ENCODE results near the gene PITPNC1. TPM values are rescaled to one million over a fixed set of nuclear protein-coding genes. Genes with fewer than 3 reads are reported as not detected.
"Not testable (repeated sequence)": the region's sequence is repeated elsewhere in the genome, so short reads cannot be mapped to it uniquely, and the experiment has no call there.

PITPNC1 gene
- total RNA-seq, 4 donors from 2014 or later: 1.9 to 12.4 (median 5.2) TPM

DNA sequence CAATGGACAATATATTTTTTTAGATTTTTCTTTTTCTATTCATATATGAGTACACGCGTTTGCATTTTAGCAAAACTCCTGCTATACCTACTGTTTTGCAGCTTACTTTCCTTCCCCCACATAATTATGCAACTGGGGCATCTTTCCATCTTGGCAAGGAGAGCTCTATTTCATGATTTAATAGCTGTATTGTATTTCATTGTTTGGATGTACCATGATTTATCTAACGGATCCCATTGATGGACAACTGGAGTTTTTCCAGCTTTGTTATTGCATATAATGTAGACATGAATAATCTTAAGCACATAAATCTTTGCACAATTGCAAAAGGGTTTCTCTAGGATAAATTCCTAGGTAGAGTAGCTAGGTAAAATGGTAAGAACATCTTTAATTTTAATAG is 133.9 kb downstream of the PITPNC1 start:
- no peak overlapping the region for H3K27ac ChIP-seq
- no peak overlapping the region for H3K4me3 ChIP-seq
- no peaks in the 10 kb centered on the region for H3K9me3 ChIP-seq
- H3K27me3 ChIP-seq: no peaks in the 10 kb centered on the region
- TF ChIP-seq, protein P1, sequence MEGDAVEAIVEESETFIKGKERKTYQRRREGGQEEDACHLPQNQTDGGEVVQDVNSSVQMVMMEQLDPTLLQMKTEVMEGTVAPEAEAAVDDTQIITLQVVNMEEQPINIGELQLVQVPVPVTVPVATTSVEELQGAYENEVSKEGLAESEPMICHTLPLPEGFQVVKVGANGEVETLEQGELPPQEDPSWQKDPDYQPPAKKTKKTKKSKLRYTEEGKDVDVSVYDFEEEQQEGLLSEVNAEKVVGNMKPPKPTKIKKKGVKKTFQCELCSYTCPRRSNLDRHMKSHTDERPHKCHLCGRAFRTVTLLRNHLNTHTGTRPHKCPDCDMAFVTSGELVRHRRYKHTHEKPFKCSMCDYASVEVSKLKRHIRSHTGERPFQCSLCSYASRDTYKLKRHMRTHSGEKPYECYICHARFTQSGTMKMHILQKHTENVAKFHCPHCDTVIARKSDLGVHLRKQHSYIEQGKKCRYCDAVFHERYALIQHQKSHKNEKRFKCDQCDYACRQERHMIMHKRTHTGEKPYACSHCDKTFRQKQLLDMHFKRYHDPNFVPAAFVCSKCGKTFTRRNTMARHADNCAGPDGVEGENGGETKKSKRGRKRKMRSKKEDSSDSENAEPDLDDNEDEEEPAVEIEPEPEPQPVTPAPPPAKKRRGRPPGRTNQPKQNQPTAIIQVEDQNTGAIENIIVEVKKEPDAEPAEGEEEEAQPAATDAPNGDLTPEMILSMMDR (IDR thresholded peaks at IDR 0.05): no peak
- TF ChIP-seq POLR2A (IDR thresholded peaks at IDR 0.05): no peak
- H3K36me3 ChIP-seq: no peaks in the 10 kb centered on the region
- no peak for DNase-seq
- H3K4me1 ChIP-seq: no peaks in the 10 kb centered on the region

DNA sequence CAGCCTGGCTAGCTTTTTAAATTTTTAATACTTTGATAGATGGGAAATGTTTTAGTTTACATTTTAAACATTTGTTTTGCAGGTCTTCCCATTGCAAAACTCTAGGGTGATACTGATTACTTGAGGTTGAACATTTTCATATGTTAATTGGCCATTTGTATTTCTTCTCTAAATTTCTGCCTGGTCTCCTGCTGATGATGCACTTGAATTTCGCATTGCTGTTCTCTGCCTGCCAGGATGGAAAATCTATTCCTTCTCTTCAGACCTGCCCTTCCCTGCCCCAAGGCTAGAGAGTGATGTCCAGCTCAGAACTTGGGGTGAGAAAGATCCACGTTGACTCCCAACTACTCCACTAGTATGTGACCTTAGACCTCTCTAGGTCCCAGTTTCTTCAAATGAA is 134.7 kb downstream of the PITPNC1 start:
- TF ChIP-seq, protein P1 (IDR thresholded peaks at IDR 0.05): no peak
- TF ChIP-seq POLR2A (IDR thresholded peaks at IDR 0.05): no peak
- DNase-seq: peak in 1 of 3 donors; percentile 15

DNA sequence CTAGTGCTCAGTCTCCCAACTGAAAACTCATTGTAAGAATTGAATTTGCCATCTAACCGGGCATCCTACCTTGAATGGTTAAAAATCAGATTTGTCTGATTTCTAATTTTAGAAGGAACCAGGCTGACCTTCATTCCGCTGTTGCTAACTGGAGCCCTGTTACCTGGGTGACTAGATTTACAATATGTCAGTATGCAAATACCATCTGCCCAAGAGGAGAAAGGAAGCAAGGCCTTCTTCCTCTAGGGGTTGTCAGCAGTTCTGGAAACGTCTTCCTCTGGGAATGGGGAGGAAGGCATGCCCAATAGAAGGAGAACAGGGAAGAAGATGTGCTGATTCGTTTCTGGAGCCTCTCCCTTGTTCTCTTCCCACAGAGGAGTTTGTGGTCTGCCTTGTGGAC is 137.9 kb downstream of the PITPNC1 start:
- Histone ChIP-seq H3K27ac (no peak overlapping the region), H3K9me3 (no peaks in the 10 kb centered on the region), H3K4me1 (no peaks in the 10 kb centered on the region), H3K4me3 (no peak overlapping the region), H3K36me3 (no peaks in the 10 kb centered on the region), H3K27me3 (no peaks in the 10 kb centered on the region)
- TF ChIP-seq, protein P1 (IDR thresholded peaks at IDR 0.05): no peak
- TF ChIP-seq POLR2A (IDR thresholded peaks at IDR 0.05): no peak
- DNase-seq: no peak

More for the DNA sequence above, 134.7 kb downstream of the PITPNC1 start:
- H3K4me1 ChIP-seq: no peaks in the 10 kb centered on the region
- H3K36me3 ChIP-seq: no peaks in the 10 kb centered on the region
- no peaks in the 10 kb centered on the region for H3K9me3 ChIP-seq
- no peak overlapping the region for H3K4me3 ChIP-seq
- H3K27ac ChIP-seq: no peak overlapping the region
- H3K27me3 ChIP-seq: no peaks in the 10 kb centered on the region

DNA sequence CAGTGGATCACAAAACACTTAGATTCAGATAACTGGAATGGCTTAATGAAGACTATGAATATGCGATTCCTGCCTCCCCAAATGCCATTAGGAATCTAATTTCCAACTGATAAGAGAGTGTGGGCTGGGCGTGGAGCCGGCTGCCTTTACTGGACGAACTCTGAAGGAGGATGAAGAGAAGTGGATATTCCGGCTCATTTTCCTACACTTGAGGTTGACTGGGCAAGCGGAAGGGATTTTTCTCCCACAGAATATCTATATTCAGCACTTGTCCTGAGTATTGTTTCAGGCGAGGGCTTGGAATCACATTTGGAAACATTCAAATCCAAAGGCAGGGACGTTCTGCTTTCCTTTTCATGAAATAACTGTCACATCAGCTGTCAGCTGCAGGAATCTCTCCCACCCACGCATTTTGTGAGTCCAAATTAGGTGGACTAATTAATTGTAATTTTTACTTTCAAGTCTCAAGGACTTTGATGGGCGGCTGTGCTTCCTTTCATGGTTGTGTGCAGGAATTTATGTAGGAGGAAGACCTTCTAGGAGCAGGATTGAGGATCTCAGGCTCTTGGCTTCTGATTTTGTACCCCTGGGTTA is 138.5 kb downstream of the PITPNC1 start:
- Histone ChIP-seq H3K27me3 (no peaks in the 10 kb centered on the region), H3K4me1 (no peaks in the 10 kb centered on the region), H3K27ac (no peak overlapping the region), H3K9me3 (no peaks in the 10 kb centered on the region), H3K4me3 (no peak overlapping the region), H3K36me3 (no peaks in the 10 kb centered on the region)
- DNase-seq: peak in 1 of 3 donors; percentile 24
- TF ChIP-seq, protein P1 (IDR thresholded peaks at IDR 0.05): no peak
- no peak for TF ChIP-seq POLR2A (IDR thresholded peaks at IDR 0.05)

DNA sequence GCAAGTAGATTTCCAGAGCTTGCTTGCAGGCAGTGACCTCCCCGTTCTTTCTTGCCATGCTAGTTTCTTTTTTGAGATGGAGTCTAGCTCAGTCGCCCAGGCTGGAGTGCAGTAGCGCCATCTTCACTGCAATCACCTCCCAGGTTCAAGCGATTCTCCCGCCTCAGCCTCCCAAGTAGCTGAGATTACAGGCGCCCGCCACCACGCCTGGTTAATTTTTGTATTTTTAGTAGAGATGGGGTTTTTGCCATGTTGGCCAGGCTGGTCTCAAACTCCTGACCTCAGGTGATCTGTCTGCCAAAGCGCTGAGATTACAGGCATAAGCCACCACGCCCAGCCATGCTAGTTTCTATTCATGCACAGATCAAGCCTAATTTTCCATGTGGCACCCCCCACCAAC is 139.5 kb downstream of the PITPNC1 start:
- not testable (repeated sequence) for H3K4me3 ChIP-seq, H3K27me3 ChIP-seq, H3K27ac ChIP-seq, H3K36me3 ChIP-seq, H3K4me1 ChIP-seq, H3K9me3 ChIP-seq
- DNase-seq: peak in 1 of 3 donors; percentile 15

DNA sequence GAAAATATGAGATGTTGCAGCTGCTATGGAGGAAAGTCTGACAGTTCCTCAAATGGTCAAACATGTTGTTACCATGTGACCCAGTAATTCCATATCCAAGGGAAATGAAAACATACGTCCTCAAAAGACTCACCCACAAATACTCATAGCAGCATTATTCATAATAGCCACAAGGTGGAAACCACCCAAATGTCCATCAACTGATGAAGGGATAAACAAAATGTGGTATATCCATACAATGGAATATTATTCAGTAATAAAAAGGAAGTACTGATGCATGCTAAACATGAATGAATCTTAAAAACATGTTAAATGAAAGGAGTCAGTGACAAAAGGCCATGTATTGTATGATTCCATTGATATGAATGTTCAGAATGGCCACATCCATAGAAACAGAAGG is 140.2 kb downstream of the PITPNC1 start:
- peaks cover 0 to 6% (median 0%) of the 10 kb centered on the region in 4 donors for H3K4me1 ChIP-seq
- no peak overlapping the region for H3K4me3 ChIP-seq
- no peaks in the 10 kb centered on the region for H3K36me3 ChIP-seq
- H3K27me3 ChIP-seq: no peaks in the 10 kb centered on the region
- no peaks in the 10 kb centered on the region for H3K9me3 ChIP-seq
- no peak overlapping the region for H3K27ac ChIP-seq
- TF ChIP-seq POLR2A (IDR thresholded peaks at IDR 0.05): no peak
- TF ChIP-seq, protein P1 (IDR thresholded peaks at IDR 0.05): no peak
- no peak for DNase-seq

All from Peyer's patch (tissue), 4 donors.